HuH-7 (cell line): Measurements from ENCODE around the gene SDK1.
A peak's percentile ranks its signal among the peaks of the same experiment; 100 is the strongest.

Experiments used
- DNase-seq: peaks from one replicate; pipeline ENCODE4 v3.0.0; 2011; ENCODE audit warnings: low spot score

Gene SDK1

GRCh38 chr7:4162884-4163564 is 862.0 kb downstream of the SDK1 start:
- no peak for DNase-seq

- DNase-seq, result no peak
Observed at GRCh38 chr7:4163565-4164203, 862.6 kb downstream of the SDK1 start.

GRCh38 chr7:4164556-4164955 is 863.5 kb downstream of the SDK1 start:
- DNase-seq, result peak; percentile 31

- DNase-seq, result no peak
Observed at GRCh38 chr7:4166340-4166739, 865.3 kb downstream of the SDK1 start.

- no peak for DNase-seq
Observed at GRCh38 chr7:4166807-4167206, 865.8 kb downstream of the SDK1 start.

GRCh38 chr7:4167385-4167910 is 866.4 kb downstream of the SDK1 start:
- DNase-seq, result no peak

GRCh38 chr7:4168041-4168440 is 867.0 kb downstream of the SDK1 start:
- DNase-seq, result no peak

- DNase-seq, result no peak
Observed at GRCh38 chr7:4168541-4168940, 867.5 kb downstream of the SDK1 start.

GRCh38 chr7:4169455-4169854 is 868.4 kb downstream of the SDK1 start:
- no peak for DNase-seq

GRCh38 chr7:4170997-4171786 is 870.1 kb downstream of the SDK1 start:
- no peak for DNase-seq

GRCh38 chr7:4172883-4173282 is 871.8 kb downstream of the SDK1 start:
- DNase-seq, result no peak

- DNase-seq, result no peak
Observed at GRCh38 chr7:4173615-4174014, 872.6 kb downstream of the SDK1 start.

- no peak for DNase-seq
Observed at GRCh38 chr7:4174016-4174415, 873.0 kb downstream of the SDK1 start.

GRCh38 chr7:4174451-4174850 is 873.4 kb downstream of the SDK1 start:
- DNase-seq, result no peak

GRCh38 chr7:4174884-4175283 is 873.8 kb downstream of the SDK1 start:
- no peak for DNase-seq

GRCh38 chr7:4175346-4175973 is 874.4 kb downstream of the SDK1 start:
- DNase-seq, result no peak

- DNase-seq, result no peak
Observed at GRCh38 chr7:4177001-4177400, 875.9 kb downstream of the SDK1 start.

- no peak for DNase-seq
Observed at GRCh38 chr7:4178416-4178815, 877.4 kb downstream of the SDK1 start.

GRCh38 chr7:4178916-4179687 is 878.0 kb downstream of the SDK1 start:
- DNase-seq, result no peak

GRCh38 chr7:4179688-4180380 is 878.8 kb downstream of the SDK1 start:
- DNase-seq, result no peak

- DNase-seq, result no peak
Observed at GRCh38 chr7:4181446-4181845, 880.4 kb downstream of the SDK1 start.
